Activated T-helper 1 cell treated with Interleukin-2 at 50 U/mL for 16 hours (primary cell): ENCODE measurements around the gene TXK.
"Not testable (repeated sequence)": the region's sequence is repeated elsewhere in the genome, so short reads cannot be mapped to it uniquely, and the experiment has no call there.

Experiments used
- DNase-seq: peaks from one replicate; pipeline ENCODE4 v3.0.0-alpha.2; 2020; ENCODE audit warnings: low read depth

Gene TXK

GRCh38 chr4:48134081-48134480, at the start of gene TXK:
TXK (minus strand) TSS chr4:48134250; CDS start chr4:48134170, 80 bp downstream.
- DNase-seq, result no peak

GRCh38 chr4:48180234-48180633, 46.2 kb upstream of the TXK start:
- no peak for DNase-seq

- no peak for DNase-seq
Observed at GRCh38 chr4:48178931-48179330, 44.9 kb upstream of the TXK start.

GRCh38 chr4:48175806-48176205, 41.8 kb upstream of the TXK start:
- DNase-seq, result no peak

GRCh38 chr4:48175328-48175727, 41.3 kb upstream of the TXK start:
- no peak for DNase-seq

- no peak for DNase-seq
Observed at GRCh38 chr4:48173056-48173991, 39.3 kb upstream of the TXK start.

GRCh38 chr4:48172651-48173050, 38.6 kb upstream of the TXK start:
- no peak for DNase-seq

GRCh38 chr4:48169636-48170035, 35.6 kb upstream of the TXK start:
- DNase-seq, result no peak

- no peak for DNase-seq
Observed at GRCh38 chr4:48167538-48168263, 33.7 kb upstream of the TXK start.

GRCh38 chr4:48164561-48164960, 30.5 kb upstream of the TXK start:
- not testable (repeated sequence) for DNase-seq

GRCh38 chr4:48163746-48164145, 29.7 kb upstream of the TXK start:
- no peak for DNase-seq

- no peak for DNase-seq
Observed at GRCh38 chr4:48162162-48162561, 28.1 kb upstream of the TXK start.

- no peak for DNase-seq
Observed at GRCh38 chr4:48157271-48157670, 23.2 kb upstream of the TXK start.

- no peak for DNase-seq
Observed at GRCh38 chr4:48156423-48156822, 22.4 kb upstream of the TXK start.

- DNase-seq, result no peak
Observed at GRCh38 chr4:48153791-48154550, 19.9 kb upstream of the TXK start.

GRCh38 chr4:48152259-48152658, 18.2 kb upstream of the TXK start:
- no peak for DNase-seq

GRCh38 chr4:48149827-48150370, 15.8 kb upstream of the TXK start:
- DNase-seq, result no peak

GRCh38 chr4:48147621-48148020, 13.6 kb upstream of the TXK start:
- no peak for DNase-seq

- no peak for DNase-seq
Observed at GRCh38 chr4:48141048-48141447, 7.0 kb upstream of the TXK start.

GRCh38 chr4:48139691-48140090, 5.6 kb upstream of the TXK start:
- no peak for DNase-seq

GRCh38 chr4:48138936-48139335, 4.9 kb upstream of the TXK start:
- DNase-seq, result no peak

GRCh38 chr4:48138511-48138910, 4.5 kb upstream of the TXK start:
- DNase-seq, result no peak
